T-cell (primary cell): Measurements from ENCODE around the gene HAUS8. TPM values are rescaled to one million over a fixed set of nuclear protein-coding genes. Genes with fewer than 3 reads are reported as not detected.

Experiments used
- ATAC-seq, 4 experiments: fragments of 200-7000 bp in 3 of 4; fragments of 150-1000 bp in 1 of 4; cut with Tn5 transposase; replicated peaks in 1 of 4; 1 replicate in 3 of 4; 2 replicates in 1 of 4; pipeline ENCODE4 v1.10.0; 2021; ENCODE audit warnings: moderate library complexity in 3 of 4, mild to moderate bottlenecking in 2 of 4, moderate number of reproducible peaks in 1 of 4
- CTCF ChIA-PET, 2 donors: fragments of 300-600 bp; sonication (Branson Sonifier 250); formaldehyde crosslinking; loops; one replicate each; lab custom pipeline; 2022; ENCODE audit warnings: antibody characterized with exemption in 2 of 2; lab: Charles Lee
- POLR2A ChIA-PET, 2 donors: fragments of 300-600 bp; sonication (Branson Sonifier 250); formaldehyde crosslinking; loops; one replicate each; lab custom pipeline; 2022; ENCODE audit warnings: antibody characterized with exemption in 2 of 2; lab: Charles Lee
- DNase-seq, 35 experiments: peaks; one replicate each; pipeline versions ENCODE4 v3.0.0 to v3.0.0-alpha.2; 2013 to 2023
- H3K27ac ChIP-seq: one replicate; pipeline ENCODE4 v1.5.1; 2013; ENCODE audit warnings: low read length
- H3K27me3 ChIP-seq, 2 experiments: replicated peaks in 1 of 2; 1 replicate in 1 of 2; 2 replicates in 1 of 2; pipeline versions ENCODE4 v1.6.1 to v1.7.0; 2013; ENCODE audit warnings: low read length in 1 of 2, mixed read lengths in 1 of 2; ENCODE audit not compliant: control insufficient read depth in 2 of 2, insufficient read depth in 2 of 2; ENCODE audit errors: extremely low read depth in 1 of 2
- H3K36me3 ChIP-seq, 2 donors: 1 replicate in 1 of 2; 2 replicates in 1 of 2; pipeline versions ENCODE4 v1.6.1 to v1.7.0; 2013; ENCODE audit warnings: low read length in 1 of 2; ENCODE audit not compliant: control insufficient read depth in 2 of 2, insufficient read depth in 1 of 2; ENCODE audit errors: extremely low read depth in 1 of 2
- H3K4me1 ChIP-seq, 2 experiments: 1 replicate in 1 of 2; 2 replicates in 1 of 2; pipeline versions ENCODE4 v1.6.1 to v1.7.0; 2013; ENCODE audit warnings: low read length in 2 of 2, mixed read lengths in 1 of 2; ENCODE audit not compliant: insufficient read depth in 2 of 2, control insufficient read depth in 1 of 2; ENCODE audit errors: extremely low read depth in 1 of 2
- H3K4me3 ChIP-seq, 2 donors: 1 replicate in 1 of 2; 2 replicates in 1 of 2; pipeline versions ENCODE4 v1.5.1 to v1.7.0; 2013; ENCODE audit warnings: mild to moderate bottlenecking in 2 of 2, low read length in 1 of 2, moderate library complexity in 1 of 2; ENCODE audit not compliant: control insufficient read depth in 1 of 2; ENCODE audit errors: extremely low read depth in 1 of 2
- H3K9me3 ChIP-seq: 2 replicates; pipeline ENCODE4 v1.7.0; 2013
- H3K27ac Mint-ChIP-seq, 2 donors: one replicate each; pipeline ENCODE4 v1.8.0; 2020 to 2021; ENCODE audit warnings: mild to moderate bottlenecking in 2 of 2, mixed read lengths in 2 of 2
- H3K27me3 Mint-ChIP-seq, 2 donors: one replicate each; pipeline ENCODE4 v1.8.0; 2021 to 2022; ENCODE audit warnings: mixed read lengths in 2 of 2
- H3K36me3 Mint-ChIP-seq: one replicate; pipeline ENCODE4 v1.8.0; 2021; ENCODE audit warnings: mixed read lengths
- H3K4me1 Mint-ChIP-seq, 3 donors: one replicate each; pipeline ENCODE4 v1.8.0; 2020 to 2022; ENCODE audit warnings: mixed read lengths in 3 of 3, mild to moderate bottlenecking in 1 of 3
- H3K4me3 Mint-ChIP-seq, 3 donors: one replicate each; pipeline ENCODE4 v1.8.0; 2020 to 2022; ENCODE audit warnings: mild to moderate bottlenecking in 3 of 3, mixed read lengths in 3 of 3, moderate library complexity in 3 of 3
- H3K9me3 Mint-ChIP-seq, 3 donors: one replicate each; pipeline ENCODE4 v1.8.0; 2020 to 2022; ENCODE audit warnings: mixed read lengths in 3 of 3
- WGBS: methylation state at CpG from one replicate; pipeline ENCODE4 v1.1.5; 2013; ENCODE audit warnings: missing lambda C conversion rate; ENCODE audit not compliant: insufficient coverage; 5-methylcytosine and 5-hydroxymethylcytosine counted together
- total RNA-seq, 35 experiments: library from RNA in 6 of 35; stranded (reverse) in 6 of 35; fragments of 120-200 nt in 1 of 35; gene quantifications; one replicate each; pipeline versions ENCODE4 v1.2.1 to v1.2.4 and lab custom pipeline; 2013 to 2026

Gene HAUS8
- total RNA-seq, 5 donors from 2014 or later (not counting 1 experiment from before 2014, with no cell fraction given): 16.6 to 20.4 (median 19.3) TPM

- no peaks in the 10 kb centered on the region for H3K27me3 ChIP-seq
- POLR2A ChIA-PET: no interaction called here
- peak overlapping the region in 1 of 2 donors; percentile 31 for H3K4me3 ChIP-seq
- Mint-ChIP-seq H3K4me1 (peaks cover 67 to 75% (median 75%) of the 10 kb centered on the region in 3 donors), H3K4me3 (peak overlapping the region; percentile 56 to 70 (median 59)), H3K36me3 (no peaks in the 10 kb centered on the region), H3K9me3 (no peaks in the 10 kb centered on the region), H3K27ac (peak overlapping the region; percentile 84 to 86), H3K27me3 (no peaks in the 10 kb centered on the region)
- CTCF ChIA-PET: no interaction called here
- ATAC-seq: no peak
- H3K27ac ChIP-seq: peak overlapping the region; percentile 55
- 85% methylated on average over 14 of the region's 19 CpGs for WGBS
- H3K36me3 ChIP-seq: peaks cover 5 to 8% of the 10 kb centered on the region in 2 donors
- H3K4me1 ChIP-seq: peaks cover 21 to 74% of the 10 kb centered on the region in 2 experiments
- no peak for DNase-seq
- H3K9me3 ChIP-seq: no peaks in the 10 kb centered on the region
These were observed 3.9 kb upstream of the HAUS8 start for GRCh38 chr19:17078920-17079709.

DNA sequence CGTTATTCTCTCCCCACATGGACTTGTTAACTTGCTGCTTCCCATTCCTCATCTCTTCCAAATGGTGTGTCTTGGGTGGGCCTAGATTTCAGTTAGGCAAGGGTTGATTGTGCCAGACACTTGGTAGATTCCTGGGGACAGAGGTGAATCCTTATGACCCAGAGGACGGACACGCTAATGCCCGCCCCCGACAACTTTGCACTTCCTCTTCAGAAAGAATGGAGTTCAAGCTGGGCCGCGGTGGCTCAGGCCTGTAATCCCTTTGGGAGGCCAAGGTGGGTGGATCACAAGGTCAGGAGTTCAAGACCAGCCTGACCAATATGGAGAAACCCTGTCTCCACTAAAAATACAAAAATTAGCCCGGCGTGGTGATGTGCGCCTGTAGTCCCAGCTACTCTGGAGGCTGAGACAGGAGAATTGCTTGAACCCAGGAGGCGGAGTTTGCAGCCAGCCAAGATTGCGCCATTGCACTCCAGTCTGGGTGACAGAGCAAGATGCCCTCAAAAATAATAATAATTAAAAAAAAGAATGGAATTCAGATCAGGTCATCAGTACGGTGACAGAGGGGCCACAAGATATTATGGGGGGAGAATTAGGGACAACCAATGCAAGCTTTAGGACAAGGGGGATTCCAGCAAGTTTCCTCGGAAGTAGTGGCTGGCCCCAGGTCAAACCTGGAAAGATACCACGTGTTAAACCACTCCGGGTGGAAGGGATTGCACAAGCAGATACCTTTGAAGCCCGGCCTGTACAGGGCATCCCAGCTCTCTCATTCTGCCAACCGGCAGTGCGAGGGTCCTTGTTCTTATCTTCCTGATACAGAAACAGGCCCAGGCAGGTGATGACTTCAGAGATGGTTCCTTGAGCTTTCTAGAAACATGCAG, 3.0 kb upstream of the HAUS8 start:
- no peaks in the 10 kb centered on the region for H3K9me3 Mint-ChIP-seq
- WGBS: 93% methylated on average over 6 of the region's 19 CpGs
- POLR2A ChIA-PET: no interaction called here

DNA sequence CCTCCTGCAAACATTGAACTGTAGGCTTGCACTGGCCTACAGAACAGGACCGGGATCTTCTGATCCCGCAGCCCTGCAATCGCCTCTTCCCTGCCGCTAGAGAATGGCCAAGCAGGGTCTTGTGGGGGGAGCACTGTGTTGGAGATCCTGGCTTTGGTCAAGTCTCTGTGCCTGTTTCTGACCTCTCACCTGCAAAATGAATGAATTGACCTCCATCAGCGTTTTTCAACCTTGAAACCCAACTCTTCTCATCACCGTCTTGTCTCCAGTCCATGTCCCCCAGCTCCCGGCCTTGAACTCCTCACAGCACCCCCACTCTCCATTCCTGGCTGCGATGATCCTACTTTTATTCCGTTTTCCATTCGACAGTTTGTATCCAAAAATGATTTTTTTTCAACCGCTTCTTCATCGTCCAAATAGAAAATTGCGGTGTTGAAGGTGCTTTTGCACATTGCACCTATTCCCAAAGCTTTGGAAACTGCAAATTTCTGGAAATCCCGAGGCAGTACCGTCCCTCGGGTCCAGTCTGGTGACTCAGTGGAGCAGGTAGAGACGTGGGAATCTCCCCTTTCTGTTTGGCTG, 2.3 kb upstream of the HAUS8 start:
- Histone ChIP-seq H3K27ac (no peak overlapping the region), H3K4me1 (peaks cover 22 to 82% of the 10 kb centered on the region in 2 experiments), H3K27me3 (no peaks in the 10 kb centered on the region), H3K9me3 (no peaks in the 10 kb centered on the region), H3K36me3 (peaks cover 2 to 5% of the 10 kb centered on the region in 2 donors), H3K4me3 (no peak overlapping the region)
- Mint-ChIP-seq H3K4me3 (peak overlapping the region; percentile 95 to 99 (median 97)), H3K27me3 (no peaks in the 10 kb centered on the region), H3K27ac (peak overlapping the region; percentile 40 to 87), H3K36me3 (no peaks in the 10 kb centered on the region), H3K4me1 (peaks cover 67 to 80% (median 79%) of the 10 kb centered on the region in 3 donors), H3K9me3 (no peaks in the 10 kb centered on the region)
- WGBS: 95% methylated on average over 11 of the region's 17 CpGs
- CTCF ChIA-PET: no interaction called here
- DNase-seq: no peak
- ATAC-seq: no peak
- POLR2A ChIA-PET: interaction anchor here in 1 of 2 donors (0.8 to 1.7 kb wide), 2 partner anchors 48 to 258 kb away, joined by 3 to 5 read pairs; no protein-coding TSS in a partner anchor

More for the DNA sequence above, 3.0 kb upstream of the HAUS8 start:
- no peak for ATAC-seq
- peak overlapping the region in 1 of 2 donors; percentile 84 for H3K27ac Mint-ChIP-seq
- Histone ChIP-seq H3K27me3 (no peaks in the 10 kb centered on the region), H3K9me3 (no peaks in the 10 kb centered on the region), H3K4me1 (peaks cover 22 to 77% of the 10 kb centered on the region in 2 experiments), H3K36me3 (peaks cover 4 to 5% of the 10 kb centered on the region in 2 donors), H3K27ac (no peak overlapping the region), H3K4me3 (no peak overlapping the region)
- CTCF ChIA-PET: no interaction called here
- no peak for DNase-seq
- H3K4me1 Mint-ChIP-seq: peaks cover 70 to 83% (median 80%) of the 10 kb centered on the region in 3 donors
- H3K36me3 Mint-ChIP-seq: no peaks in the 10 kb centered on the region
- H3K27me3 Mint-ChIP-seq: no peaks in the 10 kb centered on the region
- peak overlapping the region; percentile 95 to 99 (median 97) for H3K4me3 Mint-ChIP-seq

GRCh38 chr19:17076543-17076991, 1.3 kb upstream of the HAUS8 start:
- ATAC-seq (no peak), DNase-seq (peak in 14 of 35 experiments; percentile 8 to 49 (median 18))
- no peaks in the 10 kb centered on the region for H3K9me3 ChIP-seq
- H3K27me3 Mint-ChIP-seq: no peaks in the 10 kb centered on the region
- peaks cover 22 to 74% of the 10 kb centered on the region in 2 experiments for H3K4me1 ChIP-seq
- peak overlapping the region; percentile 37 for H3K27ac ChIP-seq
- H3K36me3 Mint-ChIP-seq: no peaks in the 10 kb centered on the region
- 0% methylated on average over 8 of the region's 12 CpGs for WGBS
- H3K9me3 Mint-ChIP-seq: no peaks in the 10 kb centered on the region
- POLR2A ChIA-PET: interaction anchor here in 1 of 2 donors (0.6 to 1.7 kb wide), 3 partner anchors 49 to 533 kb away, joined by 3 to 5 read pairs (median 3); no protein-coding TSS in a partner anchor
- H3K4me1 Mint-ChIP-seq: peaks cover 58 to 71% (median 70%) of the 10 kb centered on the region in 3 donors
- no peaks in the 10 kb centered on the region for H3K27me3 ChIP-seq
- H3K4me3 Mint-ChIP-seq: peak overlapping the region; percentile 95 to 99 (median 97)
- H3K27ac Mint-ChIP-seq: peak overlapping the region; percentile 87 to 95
- H3K36me3 ChIP-seq: peaks cover 0 to 2% of the 10 kb centered on the region in 2 donors
- CTCF ChIA-PET: interaction anchor here in 1 of 2 donors (0.6 to 1.6 kb wide), 3 partner anchors 14 to 190 kb away, joined by 3 read pairs; no protein-coding TSS in a partner anchor
- peak overlapping the region; percentile 74 to 82 for H3K4me3 ChIP-seq

DNA sequence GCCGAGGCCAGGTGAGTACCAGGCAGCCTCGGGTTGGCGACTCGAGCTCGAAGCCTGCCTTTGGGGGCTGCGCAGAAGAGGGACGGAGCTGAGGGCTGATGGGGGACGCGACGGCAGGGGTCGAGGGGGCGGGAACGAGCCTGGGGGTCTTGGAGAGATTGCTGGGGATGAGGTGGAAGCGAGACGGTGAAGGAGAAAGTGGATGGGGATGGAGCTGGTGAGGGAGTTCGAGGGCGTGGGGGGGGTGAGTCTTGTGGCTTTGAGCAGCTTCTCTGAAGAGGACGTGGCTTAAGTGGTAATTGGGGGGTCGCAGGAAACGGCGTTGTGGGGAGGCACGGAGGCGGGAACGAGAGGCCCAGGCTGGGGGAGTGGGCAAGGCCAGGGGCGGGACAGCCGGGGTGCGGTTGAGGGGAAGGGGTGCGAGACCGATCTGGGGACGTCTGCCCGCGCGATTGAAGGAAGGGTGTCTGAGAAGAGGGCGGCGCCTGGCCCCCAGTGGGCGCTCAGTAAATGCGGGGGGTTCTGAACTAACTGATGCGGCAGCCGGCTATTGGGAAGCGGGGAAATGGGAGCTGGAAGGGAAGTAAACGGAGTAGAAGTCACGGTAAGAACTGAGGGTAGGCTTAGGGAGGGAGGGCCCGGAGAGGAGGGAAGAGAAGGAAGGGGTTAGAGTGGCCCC, 751 bp upstream of the HAUS8 start:
- ATAC-seq: peak; percentile 2 to 11 (median 7)
- peak overlapping the region; percentile 95 to 99 (median 97) for H3K4me3 Mint-ChIP-seq
- CTCF ChIA-PET: interaction anchor here (0.6 to 1.6 kb wide), 2 partner anchors 50 to 138 kb away, joined by 3 to 9 read pairs; no protein-coding TSS in a partner anchor
- peaks cover 56 to 67% (median 64%) of the 10 kb centered on the region in 3 donors for H3K4me1 Mint-ChIP-seq
- POLR2A ChIA-PET: interaction anchor here (0.5 to 1.7 kb wide), 4 partner anchors 50 to 349 kb away, joined by 3 to 5 read pairs (median 5); no protein-coding TSS in a partner anchor
- WGBS: under 1% methylated on average over 40 of the region's 43 CpGs
- Histone ChIP-seq H3K27me3 (no peaks in the 10 kb centered on the region), H3K27ac (peak overlapping the region; percentile 37), H3K4me1 (peaks cover 22 to 71% of the 10 kb centered on the region in 2 experiments), H3K4me3 (peak overlapping the region; percentile 74 to 82), H3K9me3 (no peaks in the 10 kb centered on the region), H3K36me3 (peaks cover 3 to 7% of the 10 kb centered on the region in 2 donors)
- H3K36me3 Mint-ChIP-seq: peaks cover 2% of the 10 kb centered on the region
- DNase-seq: peak in 34 of 35 experiments; percentile 15 to 60 (median 40)
- H3K27ac Mint-ChIP-seq: peak overlapping the region; percentile 87 to 95
- no peaks in the 10 kb centered on the region for H3K9me3 Mint-ChIP-seq
- H3K27me3 Mint-ChIP-seq: no peaks in the 10 kb centered on the region
